ENCODE data around the gene IL20. TPM values are rescaled to one million over a fixed set of nuclear protein-coding genes. Genes with fewer than 3 reads are reported as not detected.

IL20 gene
- total RNA-seq, 1 donor from 2014 or later, result not detected

- Mint-ChIP-seq H3K27me3 (ENCODE audit: low read depth) (peaks cover 2% of the 10 kb centered on the region), H3K4me1 (no peaks in the 10 kb centered on the region), H3K36me3 (ENCODE audit: low read depth) (peaks cover 5% of the 10 kb centered on the region), H3K9me3 (peaks cover 13% of the 10 kb centered on the region), H3K4me3 (no peak overlapping the region), H3K27ac (ENCODE audit: unreplicated experiment) (no peak overlapping the region)
- no peak for TF ChIP-seq CTCF (conservative IDR thresholded peaks at IDR 0.05)
- no peak for DNase-seq (ENCODE audit: low read depth, low spot score)
These were observed 10.4 kb downstream of the IL20 start for GRCh38 chr1:206875752-206876377.

GRCh38 chr1:206878456-206878855 lies 13.0 kb downstream of the IL20 start:
- TF ChIP-seq CTCF (conservative IDR thresholded peaks at IDR 0.05), result peak; percentile 20
- peaks cover 5% of the 10 kb centered on the region for H3K36me3 Mint-ChIP-seq (ENCODE audit: low read depth)
- no peak for DNase-seq (ENCODE audit: low read depth, low spot score)
- H3K27ac Mint-ChIP-seq (ENCODE audit: unreplicated experiment), result no peak overlapping the region
- no peaks in the 10 kb centered on the region for H3K4me1 Mint-ChIP-seq
- no peak overlapping the region for H3K4me3 Mint-ChIP-seq
- peaks cover 10% of the 10 kb centered on the region for H3K27me3 Mint-ChIP-seq (ENCODE audit: low read depth)
- peaks cover 13% of the 10 kb centered on the region for H3K9me3 Mint-ChIP-seq

- Mint-ChIP-seq H3K36me3 (ENCODE audit: low read depth) (peaks cover 5% of the 10 kb centered on the region), H3K4me3 (no peak overlapping the region), H3K4me1 (no peaks in the 10 kb centered on the region), H3K9me3 (peaks cover 13% of the 10 kb centered on the region), H3K27ac (ENCODE audit: unreplicated experiment) (no peak overlapping the region), H3K27me3 (ENCODE audit: low read depth) (peaks cover 12% of the 10 kb centered on the region)
- no peak for TF ChIP-seq CTCF (conservative IDR thresholded peaks at IDR 0.05)
- no peak for DNase-seq (ENCODE audit: low read depth, low spot score)
These were observed 14.9 kb downstream of the IL20 start for GRCh38 chr1:206880314-206880713.

- Mint-ChIP-seq H3K4me3 (no peak overlapping the region), H3K9me3 (peaks cover 10% of the 10 kb centered on the region), H3K4me1 (no peaks in the 10 kb centered on the region), H3K36me3 (ENCODE audit: low read depth) (peaks cover 5% of the 10 kb centered on the region), H3K27ac (ENCODE audit: unreplicated experiment) (no peak overlapping the region), H3K27me3 (ENCODE audit: low read depth) (peaks cover 28% of the 10 kb centered on the region)
- TF ChIP-seq CTCF (conservative IDR thresholded peaks at IDR 0.05), result peak; percentile 42
- no peak for DNase-seq (ENCODE audit: low read depth, low spot score)
These were observed 17.1 kb downstream of the IL20 start for GRCh38 chr1:206882555-206882954.

- Mint-ChIP-seq H3K27me3 (ENCODE audit: low read depth) (peaks cover 31% of the 10 kb centered on the region), H3K4me3 (no peak overlapping the region), H3K27ac (ENCODE audit: unreplicated experiment) (no peak overlapping the region), H3K36me3 (ENCODE audit: low read depth) (peaks cover 3% of the 10 kb centered on the region), H3K4me1 (no peaks in the 10 kb centered on the region), H3K9me3 (peaks cover 8% of the 10 kb centered on the region)
- TF ChIP-seq CTCF (conservative IDR thresholded peaks at IDR 0.05), result no peak
- DNase-seq (ENCODE audit: low read depth, low spot score), result no peak
These were observed 17.7 kb downstream of the IL20 start for GRCh38 chr1:206883160-206883559.

Measured in neural crest cell (in vitro differentiated cells).